GM18909 (cell line): ENCODE data around the gene SLC27A3.
"Not testable (repeated sequence)": the region's sequence is repeated elsewhere in the genome, so short reads cannot be mapped to it uniquely, and the experiment has no call there.

ENCODE experiments used
- ATAC-seq: cut with Tn5 transposase; IDR thresholded peaks from one replicate; pipeline ENCODE4 v1.9.1; 2021; ENCODE audit warnings: mild to moderate bottlenecking; ENCODE audit not compliant: unreplicated experiment, poor library complexity

Gene SLC27A3

GRCh38 chr1:153754266-153754665 lies 20.9 kb upstream of the SLC27A3 start:
- no peak for ATAC-seq

- no peak for ATAC-seq
Observed at GRCh38 chr1:153760440-153760839, 14.8 kb upstream of the SLC27A3 start.

- ATAC-seq = no peak
Observed at GRCh38 chr1:153763365-153764225, 11.6 kb upstream of the SLC27A3 start.

GRCh38 chr1:153764310-153764709 lies 10.9 kb upstream of the SLC27A3 start:
- ATAC-seq = no peak

GRCh38 chr1:153766663-153767062 lies 8.5 kb upstream of the SLC27A3 start:
- ATAC-seq = not testable (repeated sequence)

GRCh38 chr1:153767519-153767918 lies 7.7 kb upstream of the SLC27A3 start:
- no peak for ATAC-seq

- no peak for ATAC-seq
Observed at GRCh38 chr1:153768316-153769181, 6.7 kb upstream of the SLC27A3 start.

GRCh38 chr1:153769221-153769620 lies 6.0 kb upstream of the SLC27A3 start:
- no peak for ATAC-seq

GRCh38 chr1:153770797-153771196 lies 4.4 kb upstream of the SLC27A3 start:
- no peak for ATAC-seq

- no peak for ATAC-seq
Observed at GRCh38 chr1:153771261-153771660, 3.9 kb upstream of the SLC27A3 start.

- no peak for ATAC-seq
Observed at GRCh38 chr1:153771841-153772593, 3.2 kb upstream of the SLC27A3 start.

- no peak for ATAC-seq
Observed at GRCh38 chr1:153773096-153773921, 1.9 kb upstream of the SLC27A3 start.

GRCh38 chr1:153774026-153774595 lies 1.1 kb upstream of the SLC27A3 start:
- ATAC-seq = no peak

GRCh38 chr1:153775458-153776327 lies 486 bp downstream of the SLC27A3 start:
- peak; percentile 51 for ATAC-seq

- no peak for ATAC-seq
Observed at GRCh38 chr1:153776352-153776751, 1.1 kb downstream of the SLC27A3 start.

- ATAC-seq = no peak
Observed at GRCh38 chr1:153776845-153777370, 1.7 kb downstream of the SLC27A3 start.

- ATAC-seq = no peak
Observed at GRCh38 chr1:153777648-153778047, 2.4 kb downstream of the SLC27A3 start.
